ENCODE data around the gene AP4S1. TPM values are rescaled to one million over a fixed set of nuclear protein-coding genes. Genes with fewer than 3 reads are reported as not detected.

Gene AP4S1
- total and polyA plus RNA-seq, 2 of the 8 experiments (the other 6 are each of a cell fraction or from before 2014, with no cell fraction given) = 2.8 to 9.9 TPM

- Histone ChIP-seq H2BK120ac (replicated peaks; ENCODE audit: low read depth, low read length) (no peak within 1 kb of the TSS), H4K20me1 (replicated peaks in 1 of 2; ENCODE audit: control insufficient read depth in 1 of 2, insufficient read depth in 2 of 2, low read length in 2 of 2) (peaks cover 4 to 5% of the 10 kb centered on the region in 2 experiments), H2BK5ac (ENCODE audit: low read depth, low read length) (peak within 1 kb of the TSS; percentile 97), H3K18ac (ENCODE audit: extremely low read depth, low read length) (peak within 1 kb of the TSS; percentile 96), H2BK15ac (ENCODE audit: low read length) (peak within 1 kb of the TSS; percentile 95; the same call in 1 of the 2 replicates), H3K4ac (replicated peaks; ENCODE audit: insufficient read length, low read depth, low read length) (no peak within 1 kb of the TSS), H2BK20ac (ENCODE audit: low read length) (no peak within 1 kb of the TSS), H2BK12ac (ENCODE audit: low read depth, low read length) (peak within 1 kb of the TSS; percentile 92), H3K27ac (ENCODE audit: low read depth, low read length) (peak within 1 kb of the TSS; percentile 88), H3K4me1 (replicated peaks in 1 of 4; ENCODE audit: control insufficient read depth in 3 of 4, insufficient read depth in 4 of 4, low read length in 3 of 4) (peaks cover 0 to 2% (median 0%) of the 10 kb centered on the region in 4 experiments; a peak in 2 of 7 replicates), H4K91ac (replicated peaks; ENCODE audit: insufficient read length, low read length) (peak within 1 kb of the TSS; percentile 98), H4K5ac (ENCODE audit: insufficient read length, low read depth, low read length) (peak within 1 kb of the TSS; percentile 99), H2AK5ac (ENCODE audit: low read depth, low read length) (no peak within 1 kb of the TSS), H3K79me1 (ENCODE audit: low read depth, low read length) (peaks cover 2% of the 10 kb centered on the region; the same call in 1 of the 2 replicates), H3K36me3 (ENCODE audit: control insufficient read depth in 2 of 4, insufficient read depth in 4 of 4, low read length in 3 of 4) (peaks cover 0 to 6% (median under 1%) of the 10 kb centered on the region in 4 experiments; a peak in 2 of 8 replicates), H3K56ac (replicated peaks; ENCODE audit: insufficient read length, low read depth, low read length) (peak within 1 kb of the TSS; percentile 92), H2AFZ (ENCODE audit: low read length) (no peak within 1 kb of the TSS; the same call in 1 of the 2 replicates), H3K4me3 (ENCODE audit: extremely low read depth in 1 of 4, insufficient read depth in 2 of 4, low read depth in 3 of 4, low read length in 4 of 4) (peak within 1 kb of the TSS; percentile 81 to 100 (median 90)), H3K9ac (replicated peaks in 1 of 4; ENCODE audit: extremely low read depth in 1 of 4, low read depth in 3 of 4, low read length in 3 of 4) (peak within 1 kb of the TSS; percentile 92 to 97 (median 96)), H3K9me3 (ENCODE audit: insufficient read depth in 2 of 2, low read depth in 1 of 2, low read length in 1 of 2) (no peaks in the 10 kb centered on the region), H3K14ac (ENCODE audit: insufficient read length) (peak within 1 kb of the TSS; percentile 66), H4K8ac (ENCODE audit: extremely low read depth, insufficient read depth, low read length) (peak within 1 kb of the TSS; percentile 96), H3K27me3 (replicated peaks in 1 of 4; ENCODE audit: control insufficient read depth in 3 of 4, extremely low read depth in 1 of 4, insufficient read depth in 3 of 4, low read length in 3 of 4) (no peaks in the 10 kb centered on the region), H3K23me2 (ENCODE audit: low read depth, low read length) (peaks cover 8% of the 10 kb centered on the region), H3K23ac (ENCODE audit: insufficient read length) (no peak within 1 kb of the TSS), H3K79me2 (ENCODE audit: control insufficient read depth in 1 of 2, insufficient read depth in 2 of 2, low read length in 2 of 2) (peaks cover 28 to 73% of the 10 kb centered on the region in 2 experiments), H3K4me2 (ENCODE audit: insufficient read depth in 1 of 2, low read depth in 2 of 2, low read length in 2 of 2) (peak within 1 kb of the TSS; percentile 82 to 95)
- no peak for DNase-seq (ENCODE audit: low read depth in 1 of 2, low spot score in 2 of 2)
- WGBS, 2 experiments (ENCODE audit: extremely low coverage in 1 of 2, insufficient coverage in 1 of 2, insufficient read length in 1 of 2, insufficient replicate concordance in 2 of 2, low coverage in 1 of 2, low lambda C conversion rate in 2 of 2, missing lambda C conversion rate in 1 of 2) = 0% methylated on average over 4 of the region's 31 CpGs; no CpG with 5 or more reads in 1 of the 2 experiments
- no peak for FAIRE-seq
- CTCF ChIA-PET (ENCODE audit: partially characterized antibody) = interaction anchor here (0.6 to 1.6 kb wide), 5 partner anchors 24 to 263 kb away, joined by 3 to 8 read pairs (median 4); no protein-coding TSS in a partner anchor
- POLR2A ChIA-PET (ENCODE audit: partially characterized antibody) = interaction anchor here (0.7 to 4.7 kb wide), 30 partner anchors 9 to 431 kb away, joined by 3 to 38 read pairs (median 5); partner anchors contain the start of gene HECTD1
- TF ChIP-seq HDAC6 (IDR thresholded peaks at IDR 0.05; ENCODE audit: low read depth, low read length) (no peak), TAF1 (IDR thresholded peaks at IDR 0.05; ENCODE audit: low read depth, low read length) (peak; percentile 80; the same call in 1 of the 2 replicates), TAF7 (optimal IDR thresholded peaks at IDR 0.05; ENCODE audit: borderline replicate concordance, low read depth, low read length) (peak; percentile 55), POLR2A (IDR thresholded peaks at IDR 0.05; ENCODE audit: control extremely low read depth in 1 of 2, low read depth in 2 of 2, low read length in 2 of 2) (peak in 1 of 2 experiments; percentile 78; a peak in 2 of 3 replicates), RBBP5 (IDR thresholded peaks at IDR 0.05; ENCODE audit: borderline replicate concordance, low read depth, low read length) (0 out of 2 replicates have a peak, but pooled peaks have one; percentile 62), PHF8 (conservative IDR thresholded peaks at IDR 0.05; ENCODE audit: low read depth, low read length) (peak; percentile 79), POLR2AphosphoS5 (IDR thresholded peaks at IDR 0.05; ENCODE audit: low read depth, low read length) (peak; percentile 82; the same call in 1 of the 2 replicates), YY1 (IDR thresholded peaks at IDR 0.05; ENCODE audit: low read depth, low read length) (peak; percentile 89), CHD2 (IDR thresholded peaks at IDR 0.05; ENCODE audit: low read length) (no peak)
Observed at GRCh38 chr14:31026077-31026449, 614 bp downstream of the AP4S1 start, which contains the start of gene STRN3. Gene STRN3 (minus strand): TSS chr14:31026379. CDS start chr14:31026185, 194 bp downstream.
